HG02885 (cell line): Measurements from ENCODE around the gene CTSV.
A peak's percentile ranks its signal among the peaks of the same experiment; 100 is the strongest.
"Not testable (repeated sequence)": the region's sequence is repeated elsewhere in the genome, so short reads cannot be mapped to it uniquely, and the experiment has no call there.

Experiments
- ATAC-seq: cut with Tn5 transposase; IDR thresholded peaks from one replicate; pipeline ENCODE4 v1.9.1; 2021; ENCODE audit warnings: mild to moderate bottlenecking; ENCODE audit not compliant: unreplicated experiment, poor library complexity

The CTSV gene

GRCh38 chr9:97038611-97039513, at the start of gene CTSV:
Gene CTSV (minus strand): TSS chr9:97039142. CDS start chr9:97038043, 1,099 bp downstream.
- peak; percentile 99 for ATAC-seq

GRCh38 chr9:97087668-97088215, 48.8 kb upstream of the CTSV start:
- ATAC-seq, result not testable (repeated sequence)

GRCh38 chr9:97084562-97084991, 45.6 kb upstream of the CTSV start:
- ATAC-seq, result not testable (repeated sequence)

DNA sequence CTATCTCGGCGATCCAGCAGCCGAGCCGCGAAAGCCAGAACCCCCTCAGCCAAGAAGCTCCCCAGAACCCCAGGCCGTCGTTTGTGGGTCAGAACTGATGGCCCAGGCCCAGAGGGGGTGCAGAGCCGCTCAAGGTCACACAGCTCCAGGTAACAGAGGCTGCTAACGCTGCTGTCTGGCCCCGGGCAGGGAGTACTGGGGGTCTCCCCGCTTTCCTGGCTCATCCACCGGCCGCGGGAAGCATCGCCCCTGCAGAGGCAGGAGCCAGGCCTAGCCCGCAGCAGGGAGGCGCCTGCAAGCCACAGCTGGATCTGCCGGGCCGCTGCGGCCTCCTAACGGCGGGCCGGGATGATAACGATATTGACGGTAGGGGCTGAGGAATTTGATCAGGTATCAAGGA, 39.4 kb upstream of the CTSV start:
- ATAC-seq, result no peak

DNA sequence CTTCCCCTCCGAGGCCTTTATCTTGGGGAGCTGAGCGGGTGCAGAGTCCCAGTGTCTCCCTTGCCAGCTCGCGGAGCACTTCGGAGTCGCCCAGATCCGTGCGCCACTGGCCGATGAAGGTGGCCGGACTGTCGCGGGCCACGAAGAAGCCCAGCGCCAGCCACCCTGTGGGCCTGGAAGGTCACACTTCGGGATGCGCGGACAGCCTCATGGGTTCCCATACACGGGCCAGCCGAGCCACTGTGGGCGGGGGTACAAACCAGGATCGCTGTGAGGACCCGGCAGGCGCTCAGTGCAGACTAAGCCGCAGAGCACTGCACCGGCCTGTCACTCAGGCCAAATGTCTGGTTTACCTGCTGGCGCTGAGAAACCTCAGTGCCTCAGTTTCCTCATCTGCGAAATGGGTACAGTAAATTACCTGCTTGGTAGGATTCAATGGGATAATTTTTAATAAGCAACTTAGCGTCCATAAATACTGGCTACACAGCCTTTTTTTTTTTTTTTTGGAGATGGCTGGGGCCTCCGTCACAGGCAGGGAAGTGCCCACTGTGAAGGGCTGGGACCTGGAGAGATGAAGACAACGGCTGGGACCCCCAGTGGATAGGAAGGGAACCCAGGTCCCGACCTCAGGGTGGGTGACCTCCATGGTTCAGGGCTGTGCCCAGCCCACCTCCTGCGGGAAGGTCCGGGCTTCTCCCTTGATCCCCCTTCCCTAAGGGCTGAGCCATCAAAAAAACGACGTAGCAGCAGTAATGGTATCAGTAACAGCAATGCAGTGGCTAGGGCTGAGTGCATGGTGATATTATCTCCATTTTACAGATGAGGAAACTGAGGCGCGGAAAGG, 38.7 kb upstream of the CTSV start:
- no peak for ATAC-seq

DNA sequence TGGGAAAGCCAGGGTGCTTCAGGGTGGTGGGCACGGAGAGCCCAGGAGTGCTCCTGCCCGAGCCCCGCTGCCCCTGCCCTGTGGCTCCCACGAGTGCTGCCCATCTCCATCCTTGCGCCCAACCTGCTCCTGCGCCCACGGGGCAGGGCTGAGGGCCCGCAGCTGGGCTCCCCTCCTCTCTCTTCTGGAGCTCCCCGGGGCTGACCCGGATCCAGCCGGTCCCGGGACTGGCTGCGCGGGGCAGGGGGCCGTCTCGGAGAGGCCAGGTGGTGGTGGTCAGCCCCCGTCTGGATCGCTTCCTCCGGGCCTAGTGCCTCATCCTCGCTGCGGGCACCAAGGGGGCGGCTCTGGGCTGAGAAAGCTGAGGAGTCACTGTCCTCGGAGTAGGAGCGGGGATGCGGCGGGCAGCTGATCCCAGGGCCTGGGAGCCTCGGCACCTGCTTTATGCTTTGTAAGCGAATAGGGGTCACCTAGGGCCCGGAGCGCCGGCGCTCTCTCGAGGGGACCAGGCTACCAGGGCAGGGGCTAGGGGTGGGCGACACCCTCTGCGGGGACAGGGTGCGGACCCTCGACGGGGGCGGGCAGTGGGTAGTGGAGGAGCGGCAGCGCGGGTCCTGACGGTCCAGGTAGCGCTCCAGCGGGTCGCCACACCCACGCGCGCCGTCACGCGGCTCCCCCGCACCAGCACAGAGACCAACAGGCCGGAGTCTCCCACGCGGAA, 37.9 kb upstream of the CTSV start:
- ATAC-seq, result not testable (repeated sequence)

GRCh38 chr9:97076238-97076637, 37.3 kb upstream of the CTSV start:
- ATAC-seq, result no peak

DNA sequence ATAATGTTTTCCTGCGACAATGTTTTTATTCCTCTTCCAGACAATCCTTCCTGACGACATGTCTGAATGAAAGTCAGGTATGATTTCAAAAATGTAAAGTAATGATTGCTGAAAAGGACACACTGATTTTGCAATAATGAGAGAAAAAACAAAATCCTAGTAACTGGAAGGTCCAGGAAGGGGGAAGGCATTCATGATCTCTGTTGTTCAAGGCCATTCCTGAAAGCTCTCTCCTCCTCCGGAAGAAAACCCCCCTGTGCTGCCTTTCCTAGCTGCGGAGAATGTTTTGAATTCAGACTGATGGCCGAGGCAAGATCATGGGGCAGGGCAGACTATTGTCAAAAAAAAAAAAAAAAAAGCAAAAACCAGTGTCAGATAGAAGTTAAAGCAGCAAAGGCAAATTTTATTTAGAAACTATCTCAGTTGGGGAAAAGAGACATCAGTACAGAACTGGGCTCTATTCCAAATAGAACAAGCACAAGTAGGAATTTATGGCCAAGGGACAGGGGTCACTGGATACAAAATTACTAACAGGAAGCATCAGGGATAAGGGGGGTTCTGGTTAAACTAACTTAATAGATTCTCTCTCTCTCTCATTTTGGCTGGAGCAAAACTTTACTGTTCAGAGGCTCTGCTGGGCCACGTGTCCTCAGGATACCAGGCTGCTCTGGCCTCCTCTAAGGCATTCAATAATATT, 36.5 kb upstream of the CTSV start:
- no peak for ATAC-seq

DNA sequence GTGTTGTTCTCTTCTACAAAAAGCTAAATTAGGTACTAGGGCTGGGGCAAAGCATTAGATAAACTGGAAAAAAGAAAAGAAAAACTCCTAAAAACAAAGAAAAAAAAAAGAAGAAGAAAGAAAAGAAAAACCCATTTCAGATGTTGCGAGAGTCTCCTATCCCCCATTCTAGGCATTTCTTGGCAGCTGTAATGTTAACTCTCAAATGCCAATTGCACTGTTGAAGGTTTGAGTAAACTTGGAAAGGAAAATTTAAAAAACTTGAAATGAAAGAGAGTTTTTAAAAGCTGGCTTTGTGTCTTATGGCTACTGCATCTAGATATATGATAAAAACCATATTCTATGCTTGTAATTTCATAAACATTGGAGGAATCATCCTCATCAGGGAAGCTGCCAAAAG, 34.6 kb upstream of the CTSV start:
- ATAC-seq, result no peak

DNA sequence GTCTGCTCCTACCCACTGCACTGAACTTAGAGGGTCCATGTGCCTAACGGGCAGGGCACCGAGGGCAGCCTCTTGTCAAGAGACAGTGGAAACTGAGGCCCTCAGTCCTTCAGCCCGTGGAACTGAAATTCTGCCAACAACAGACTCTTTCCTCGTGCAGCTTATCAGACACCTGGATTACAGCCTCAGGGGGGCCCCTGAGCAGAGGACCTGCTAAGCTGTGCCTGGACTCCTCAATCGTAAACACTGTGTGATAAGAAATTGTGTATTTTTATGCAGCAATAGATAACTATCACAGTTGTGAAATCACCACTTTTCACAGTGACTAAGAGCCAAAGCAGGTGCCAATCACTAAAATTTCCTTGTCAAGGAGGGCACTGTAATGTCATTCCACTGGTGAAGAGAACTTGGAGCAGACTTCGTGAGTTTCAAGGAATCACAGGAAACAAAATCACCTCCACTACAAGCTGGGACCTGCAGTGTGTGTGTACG, 33.4 kb upstream of the CTSV start:
- ATAC-seq, result no peak

GRCh38 chr9:97070325-97070724, 31.4 kb upstream of the CTSV start:
- not testable (repeated sequence) for ATAC-seq

DNA sequence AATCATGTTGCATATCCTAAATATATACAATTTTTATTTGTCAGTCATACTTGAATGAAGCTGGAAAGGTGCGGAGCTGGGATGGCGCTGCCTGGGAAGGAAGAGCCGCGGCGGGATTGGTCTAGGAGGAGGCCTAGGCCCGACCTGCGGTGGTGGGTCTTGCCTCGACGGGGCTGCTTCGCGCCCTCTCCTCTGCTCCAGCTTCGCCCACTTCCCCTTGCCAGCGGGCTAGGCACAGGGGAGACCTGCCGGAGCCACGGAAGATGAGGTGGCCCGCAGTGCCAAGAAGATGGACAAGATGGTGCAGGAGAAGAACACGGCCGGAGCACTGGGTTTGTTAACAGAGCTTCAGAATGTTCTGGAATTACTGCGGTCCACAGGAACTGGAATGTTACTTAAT, 28.5 kb upstream of the CTSV start:
- no peak for ATAC-seq

DNA sequence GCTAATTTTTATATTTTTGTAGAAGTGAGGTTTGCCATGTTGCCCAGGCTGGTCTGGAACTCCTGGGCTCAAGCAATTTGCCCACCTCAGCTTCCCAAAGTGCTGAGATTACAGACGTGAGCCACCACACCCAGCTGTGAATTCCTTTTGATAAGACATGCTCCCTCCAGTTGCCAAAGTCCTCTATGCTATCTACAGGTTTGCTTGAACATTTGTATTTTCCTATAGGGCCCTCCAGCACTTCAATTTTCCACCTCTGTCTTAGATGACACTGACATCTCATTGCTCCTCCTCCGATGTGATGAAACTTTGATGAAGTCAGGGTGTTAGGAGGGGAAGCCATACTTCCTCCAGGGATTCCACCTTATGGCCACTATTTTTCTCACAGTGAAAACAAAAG, 25.2 kb upstream of the CTSV start:
- no peak for ATAC-seq

GRCh38 chr9:97060796-97061195, 21.9 kb upstream of the CTSV start:
- no peak for ATAC-seq

- no peak for ATAC-seq
Measured at GRCh38 chr9:97059626-97060025, 20.7 kb upstream of the CTSV start.

GRCh38 chr9:97057651-97058050, 18.7 kb upstream of the CTSV start:
- ATAC-seq, result no peak

GRCh38 chr9:97055891-97056290, 16.9 kb upstream of the CTSV start:
- ATAC-seq, result not testable (repeated sequence)

GRCh38 chr9:97053717-97054116, 14.8 kb upstream of the CTSV start:
- no peak for ATAC-seq

- ATAC-seq, result no peak
Measured at GRCh38 chr9:97052735-97053134, 13.8 kb upstream of the CTSV start.
